ENCODE data around the gene GNAL. TPM values are rescaled to one million over a fixed set of nuclear protein-coding genes. Genes with fewer than 3 reads are reported as not detected.

GNAL gene
- total RNA-seq, 1 experiment from 2014 or later = 0.15 TPM

DNA sequence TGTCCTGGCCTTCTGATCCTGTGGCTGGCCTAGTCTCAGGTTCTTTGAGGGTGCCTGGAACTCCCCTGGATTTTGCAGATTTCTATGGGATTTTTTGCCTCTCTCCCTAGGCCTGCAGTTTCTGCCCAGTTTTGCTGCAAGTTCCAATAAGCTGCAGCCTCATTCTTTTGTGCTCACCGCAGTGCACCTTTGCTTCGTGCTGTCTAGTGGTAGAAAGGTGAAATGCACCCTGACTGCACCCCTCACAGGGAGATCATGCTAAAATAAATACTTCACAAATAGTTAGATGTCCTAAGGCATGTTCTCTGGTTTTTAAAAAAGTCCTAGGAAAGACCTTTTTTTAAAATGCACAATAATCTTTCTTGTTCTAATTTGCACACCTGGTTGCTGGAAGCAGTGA lies 72.5 kb downstream of the GNAL start:
- peaks cover 15% of the 10 kb centered on the region for H3K27me3 ChIP-seq (ENCODE audit: low read length)
- H3K27ac ChIP-seq (ENCODE audit: low read length) = no peak overlapping the region
- no peaks in the 10 kb centered on the region for H3K36me3 ChIP-seq (ENCODE audit: low read depth, low read length)
- no peaks in the 10 kb centered on the region for H3K9me2 ChIP-seq (replicated peaks; ENCODE audit: low read length)
- no peaks in the 10 kb centered on the region for H3K9me3 ChIP-seq (ENCODE audit: low read length)
- DNase-seq (peak; percentile 21), ATAC-seq (peak; percentile 60; the same call in 1 of the 2 replicates)
- ChIA-PET CTCF (interaction anchor here (0.6 kb wide), 1 partner anchor 35 kb away, joined by 3 read pairs; no protein-coding TSS in a partner anchor), POLR2A (ENCODE audit: unreplicated experiment) (no interaction called here)
- H3K4me1 ChIP-seq (ENCODE audit: insufficient read depth, low read length) = no peaks in the 10 kb centered on the region
- no peak overlapping the region for H3K4me2 ChIP-seq (ENCODE audit: low read length)
- TF ChIP-seq, protein P1, sequence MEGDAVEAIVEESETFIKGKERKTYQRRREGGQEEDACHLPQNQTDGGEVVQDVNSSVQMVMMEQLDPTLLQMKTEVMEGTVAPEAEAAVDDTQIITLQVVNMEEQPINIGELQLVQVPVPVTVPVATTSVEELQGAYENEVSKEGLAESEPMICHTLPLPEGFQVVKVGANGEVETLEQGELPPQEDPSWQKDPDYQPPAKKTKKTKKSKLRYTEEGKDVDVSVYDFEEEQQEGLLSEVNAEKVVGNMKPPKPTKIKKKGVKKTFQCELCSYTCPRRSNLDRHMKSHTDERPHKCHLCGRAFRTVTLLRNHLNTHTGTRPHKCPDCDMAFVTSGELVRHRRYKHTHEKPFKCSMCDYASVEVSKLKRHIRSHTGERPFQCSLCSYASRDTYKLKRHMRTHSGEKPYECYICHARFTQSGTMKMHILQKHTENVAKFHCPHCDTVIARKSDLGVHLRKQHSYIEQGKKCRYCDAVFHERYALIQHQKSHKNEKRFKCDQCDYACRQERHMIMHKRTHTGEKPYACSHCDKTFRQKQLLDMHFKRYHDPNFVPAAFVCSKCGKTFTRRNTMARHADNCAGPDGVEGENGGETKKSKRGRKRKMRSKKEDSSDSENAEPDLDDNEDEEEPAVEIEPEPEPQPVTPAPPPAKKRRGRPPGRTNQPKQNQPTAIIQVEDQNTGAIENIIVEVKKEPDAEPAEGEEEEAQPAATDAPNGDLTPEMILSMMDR (conservative IDR thresholded peaks at IDR 0.05; ENCODE audit: low read depth, low read length) = peak; percentile 46
- TF ChIP-seq EZH2phosphoT487 (IDR thresholded peaks at IDR 0.05; ENCODE audit: borderline replicate concordance, low read length) = no peak
- no peaks in the 10 kb centered on the region for H4K20me1 ChIP-seq (ENCODE audit: low read length)
- H3K4me3 ChIP-seq (ENCODE audit: low read length) = no peak overlapping the region
- intact Hi-C loops (cut with micrococcal nuclease) = no loop called here
- no peak overlapping the region for H3K9ac ChIP-seq (ENCODE audit: low read length)
- no peak overlapping the region for H2AFZ ChIP-seq (ENCODE audit: low read length)
- H3K79me2 ChIP-seq (ENCODE audit: low read length) = no peaks in the 10 kb centered on the region
- H3F3A ChIP-seq (ENCODE audit: low read length, unreplicated experiment) = no peaks in the 10 kb centered on the region
- BruUV-seq (replicated peaks) = no TSS peak

GRCh38 chr18:11762429-11762828 lies 73.4 kb downstream of the GNAL start:
- DNase-seq (no peak), ATAC-seq (no peak)
- H3K9me2 ChIP-seq (replicated peaks; ENCODE audit: low read length) = no peaks in the 10 kb centered on the region
- no peaks in the 10 kb centered on the region for H3K79me2 ChIP-seq (ENCODE audit: low read length)
- TF ChIP-seq EZH2 (IDR thresholded peaks at IDR 0.05; ENCODE audit: low read length, unreplicated experiment) = no peak
- TF ChIP-seq EZH2phosphoT487 (IDR thresholded peaks at IDR 0.05; ENCODE audit: borderline replicate concordance, low read length) = no peak
- TF ChIP-seq, protein P1 (conservative IDR thresholded peaks at IDR 0.05; ENCODE audit: low read depth, low read length) = no peak
- no peak overlapping the region for H3K4me3 ChIP-seq (ENCODE audit: low read length)
- no TSS peak for BruUV-seq (replicated peaks)
- H4K20me1 ChIP-seq (ENCODE audit: low read length) = no peaks in the 10 kb centered on the region
- H3K9me3 ChIP-seq (ENCODE audit: low read length) = no peaks in the 10 kb centered on the region
- intact Hi-C loops (cut with micrococcal nuclease) = no loop called here
- peaks cover 6% of the 10 kb centered on the region for H3K27me3 ChIP-seq (ENCODE audit: low read length)
- no peaks in the 10 kb centered on the region for H3F3A ChIP-seq (ENCODE audit: low read length, unreplicated experiment)
- no peak overlapping the region for H3K27ac ChIP-seq (ENCODE audit: low read length)
- H3K36me3 ChIP-seq (ENCODE audit: low read depth, low read length) = no peaks in the 10 kb centered on the region
- no peak overlapping the region for H3K4me2 ChIP-seq (ENCODE audit: low read length)
- peaks cover 4% of the 10 kb centered on the region for H3K4me1 ChIP-seq (ENCODE audit: insufficient read depth, low read length)
- ChIA-PET CTCF (interaction anchor here (1.1 kb wide), 1 partner anchor 96 kb away, joined by 3 read pairs; no protein-coding TSS in a partner anchor), POLR2A (ENCODE audit: unreplicated experiment) (no interaction called here)
- no peak overlapping the region for H3K9ac ChIP-seq (ENCODE audit: low read length)
- H2AFZ ChIP-seq (ENCODE audit: low read length) = no peak overlapping the region

DNA sequence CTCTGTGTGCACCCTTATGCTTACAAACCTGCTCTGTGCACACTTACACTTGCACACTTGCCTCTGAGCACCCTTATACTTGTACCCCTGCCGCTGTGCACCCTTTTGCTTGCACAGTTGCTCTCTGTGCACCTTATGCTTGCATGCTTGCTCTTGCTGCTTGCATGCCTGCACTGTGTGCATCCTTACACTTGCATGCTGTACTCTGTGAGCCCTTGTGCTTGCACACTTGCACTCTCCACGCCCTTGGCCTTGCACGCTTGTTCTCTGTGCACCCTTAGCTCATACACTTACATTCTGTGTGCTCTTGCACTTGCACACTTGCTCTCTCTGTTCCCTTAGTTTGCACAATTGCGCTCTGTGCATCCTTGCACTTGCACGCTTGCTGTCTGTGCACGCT lies 78.3 kb downstream of the GNAL start:
- ATAC-seq = no peak
- no peak overlapping the region for H3K4me3 ChIP-seq (ENCODE audit: low read length)
- no peak overlapping the region for H3K9ac ChIP-seq (ENCODE audit: low read length)
- no peak overlapping the region for H2AFZ ChIP-seq (ENCODE audit: low read length)
- H3K4me1 ChIP-seq (ENCODE audit: insufficient read depth, low read length) = peaks cover 13% of the 10 kb centered on the region
- H3K36me3 ChIP-seq (ENCODE audit: low read depth, low read length) = no peaks in the 10 kb centered on the region
- H3K79me2 ChIP-seq (ENCODE audit: low read length) = no peaks in the 10 kb centered on the region
- no peak overlapping the region for H3K27ac ChIP-seq (ENCODE audit: low read length)
- no TSS peak for BruUV-seq (replicated peaks)
- no peak for DNase-seq
- H3K4me2 ChIP-seq (ENCODE audit: low read length) = no peak overlapping the region
- CTCF ChIA-PET = no interaction called here
- no peaks in the 10 kb centered on the region for H4K20me1 ChIP-seq (ENCODE audit: low read length)
- no peaks in the 10 kb centered on the region for H3K9me3 ChIP-seq (ENCODE audit: low read length)
- TF ChIP-seq EZH2phosphoT487 (IDR thresholded peaks at IDR 0.05; ENCODE audit: borderline replicate concordance, low read length) (no peak), EZH2 (IDR thresholded peaks at IDR 0.05; ENCODE audit: low read length, unreplicated experiment) (no peak)
- TF ChIP-seq, protein P1 (conservative IDR thresholded peaks at IDR 0.05; ENCODE audit: low read depth, low read length) = no peak
- intact Hi-C loops (cut with micrococcal nuclease) = no loop called here
- POLR2A ChIA-PET (ENCODE audit: unreplicated experiment) = no interaction called here
- H3K9me2 ChIP-seq (replicated peaks; ENCODE audit: low read length) = no peaks in the 10 kb centered on the region
- H3F3A ChIP-seq (ENCODE audit: low read length, unreplicated experiment) = no peaks in the 10 kb centered on the region
- H3K27me3 ChIP-seq (ENCODE audit: low read length) = no peaks in the 10 kb centered on the region
